ENCODE data around the gene SKA2.

DNA sequence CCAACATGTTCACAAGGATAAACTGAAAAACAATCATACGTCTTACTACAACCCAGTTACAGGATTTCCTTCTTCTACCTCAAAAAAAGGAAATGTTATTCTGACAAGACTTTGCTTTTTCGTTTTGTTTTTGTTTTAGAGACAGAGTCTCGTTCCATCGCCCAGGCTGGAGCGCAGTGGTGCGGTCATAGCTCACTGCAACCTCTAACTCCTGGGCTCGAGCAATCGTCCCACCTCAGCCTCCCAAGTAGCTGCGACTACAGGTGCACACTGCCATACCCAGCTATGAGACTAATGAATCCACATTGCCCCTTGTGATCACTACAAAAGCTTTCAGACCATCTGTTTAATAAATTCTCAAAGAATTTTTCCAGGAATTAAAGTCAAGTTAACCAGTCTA lies 39.5 kb downstream of the SKA2 start:
- TF ChIP-seq, protein P1, sequence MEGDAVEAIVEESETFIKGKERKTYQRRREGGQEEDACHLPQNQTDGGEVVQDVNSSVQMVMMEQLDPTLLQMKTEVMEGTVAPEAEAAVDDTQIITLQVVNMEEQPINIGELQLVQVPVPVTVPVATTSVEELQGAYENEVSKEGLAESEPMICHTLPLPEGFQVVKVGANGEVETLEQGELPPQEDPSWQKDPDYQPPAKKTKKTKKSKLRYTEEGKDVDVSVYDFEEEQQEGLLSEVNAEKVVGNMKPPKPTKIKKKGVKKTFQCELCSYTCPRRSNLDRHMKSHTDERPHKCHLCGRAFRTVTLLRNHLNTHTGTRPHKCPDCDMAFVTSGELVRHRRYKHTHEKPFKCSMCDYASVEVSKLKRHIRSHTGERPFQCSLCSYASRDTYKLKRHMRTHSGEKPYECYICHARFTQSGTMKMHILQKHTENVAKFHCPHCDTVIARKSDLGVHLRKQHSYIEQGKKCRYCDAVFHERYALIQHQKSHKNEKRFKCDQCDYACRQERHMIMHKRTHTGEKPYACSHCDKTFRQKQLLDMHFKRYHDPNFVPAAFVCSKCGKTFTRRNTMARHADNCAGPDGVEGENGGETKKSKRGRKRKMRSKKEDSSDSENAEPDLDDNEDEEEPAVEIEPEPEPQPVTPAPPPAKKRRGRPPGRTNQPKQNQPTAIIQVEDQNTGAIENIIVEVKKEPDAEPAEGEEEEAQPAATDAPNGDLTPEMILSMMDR (IDR thresholded peaks at IDR 0.05), result no peak
- no peak for TF ChIP-seq POLR2A (IDR thresholded peaks at IDR 0.05)

All from adrenal gland (tissue), 5 donors.